Fibroblast of the aortic adventitia (primary cell): ENCODE results near the gene UBR2. TPM values are rescaled to one million over a fixed set of nuclear protein-coding genes. Genes with fewer than 3 reads are reported as not detected.

Experiments
- DNase-seq: peaks from one replicate; pipeline ENCODE4 v3.0.0-alpha.2; 2010; ENCODE audit warnings: low read depth
- H3K4me3 ChIP-seq: 2 replicates; pipeline ENCODE4 v1.5.1; 2011; ENCODE audit warnings: low read depth, mild to moderate bottlenecking, control low read depth, low read length, moderate library complexity
- total RNA-seq: library from RNA; depleted of rRNA; stranded (reverse); fragments of >200 nt; gene quantifications from 2 replicates; pipeline ENCODE4 v1.2.3, GENCODE V29; 2012; ENCODE audit warnings: low replicate concordance
- TF ChIP-seq, protein P1 (sequence below): IDR thresholded peaks from 2 replicates; pipeline ENCODE4 v1.5.1; 2011; ENCODE audit warnings: mild to moderate bottlenecking, low read length, control low read depth, inconsistent platforms; ENCODE audit not compliant: insufficient read depth

UBR2 gene
- total RNA-seq, 1 donor: 35.9 TPM

DNA sequence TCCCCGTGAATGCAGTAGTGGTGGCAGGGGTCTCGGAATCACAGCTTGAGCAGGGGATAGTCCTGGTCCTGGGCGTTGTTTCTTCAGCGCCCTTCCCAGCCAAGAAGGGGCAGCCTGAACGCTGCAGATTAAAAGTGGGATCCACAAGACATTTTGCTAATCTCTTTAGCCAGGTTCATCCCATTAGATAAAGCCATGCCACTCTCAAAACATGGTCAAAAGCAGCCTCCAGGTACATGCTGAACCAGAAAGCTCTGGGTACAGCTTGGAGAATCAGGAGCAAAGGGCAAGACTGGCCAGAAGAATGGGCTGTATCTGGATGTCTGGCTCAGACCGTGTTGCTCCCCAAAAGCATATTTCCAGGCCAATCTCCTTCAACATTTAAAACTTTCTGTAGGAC lies 158.7 kb downstream of the UBR2 start, which contains the start of gene PRPH2:
TSS of gene PRPH2 (minus strand) at position 101 of the 400 bp plus-strand sequence. CDS start 263 bp downstream, outside the sequence.
- TF ChIP-seq, protein P1, sequence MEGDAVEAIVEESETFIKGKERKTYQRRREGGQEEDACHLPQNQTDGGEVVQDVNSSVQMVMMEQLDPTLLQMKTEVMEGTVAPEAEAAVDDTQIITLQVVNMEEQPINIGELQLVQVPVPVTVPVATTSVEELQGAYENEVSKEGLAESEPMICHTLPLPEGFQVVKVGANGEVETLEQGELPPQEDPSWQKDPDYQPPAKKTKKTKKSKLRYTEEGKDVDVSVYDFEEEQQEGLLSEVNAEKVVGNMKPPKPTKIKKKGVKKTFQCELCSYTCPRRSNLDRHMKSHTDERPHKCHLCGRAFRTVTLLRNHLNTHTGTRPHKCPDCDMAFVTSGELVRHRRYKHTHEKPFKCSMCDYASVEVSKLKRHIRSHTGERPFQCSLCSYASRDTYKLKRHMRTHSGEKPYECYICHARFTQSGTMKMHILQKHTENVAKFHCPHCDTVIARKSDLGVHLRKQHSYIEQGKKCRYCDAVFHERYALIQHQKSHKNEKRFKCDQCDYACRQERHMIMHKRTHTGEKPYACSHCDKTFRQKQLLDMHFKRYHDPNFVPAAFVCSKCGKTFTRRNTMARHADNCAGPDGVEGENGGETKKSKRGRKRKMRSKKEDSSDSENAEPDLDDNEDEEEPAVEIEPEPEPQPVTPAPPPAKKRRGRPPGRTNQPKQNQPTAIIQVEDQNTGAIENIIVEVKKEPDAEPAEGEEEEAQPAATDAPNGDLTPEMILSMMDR: no peak
- H3K4me3 ChIP-seq: no peak within 1 kb of the TSS
- no peak for DNase-seq

DNA sequence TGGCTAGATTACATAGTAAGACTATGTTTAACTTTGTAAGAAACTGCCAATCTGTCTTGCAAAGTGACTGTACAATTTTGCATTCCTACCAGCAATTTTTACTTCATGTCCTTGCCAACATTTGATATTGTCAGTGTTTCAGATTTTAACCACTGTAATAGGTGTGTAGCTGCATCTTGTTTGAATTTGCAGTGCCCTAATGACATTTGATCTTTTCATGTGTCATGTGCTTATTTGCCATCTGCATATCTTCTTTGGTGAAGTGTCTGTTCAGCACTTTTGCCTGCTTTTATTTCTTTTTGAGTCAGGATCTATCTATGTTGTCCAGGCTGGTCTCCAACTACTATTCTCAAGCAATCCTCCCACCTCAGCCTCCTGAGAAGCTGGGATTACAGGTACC lies 161.0 kb downstream of the UBR2 start:
- DNase-seq: no peak
- TF ChIP-seq, protein P1: no peak

DNA sequence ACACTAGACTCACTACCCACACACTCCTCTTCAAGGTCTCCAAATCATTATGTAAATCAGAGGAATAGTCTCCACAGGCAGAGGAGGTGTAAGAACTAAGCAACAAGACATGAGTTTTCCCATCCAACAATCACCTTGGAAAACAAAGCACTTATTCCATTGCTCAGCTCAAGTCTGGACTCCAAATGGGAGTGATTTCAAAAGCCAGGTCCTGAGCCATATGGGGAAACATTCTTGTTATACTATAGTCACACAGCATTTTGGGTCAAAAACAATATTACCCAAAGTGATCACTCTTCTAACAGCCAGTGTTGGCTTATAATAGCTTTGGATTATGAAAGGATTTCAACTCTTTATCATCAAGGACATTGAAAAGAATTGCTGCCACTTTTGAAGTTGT lies 162.2 kb downstream of the UBR2 start:
- DNase-seq: no peak
- TF ChIP-seq, protein P1: no peak
- no peak overlapping the region for H3K4me3 ChIP-seq

More for the DNA sequence above, 161.0 kb downstream of the UBR2 start:
- no peak overlapping the region for H3K4me3 ChIP-seq

DNA sequence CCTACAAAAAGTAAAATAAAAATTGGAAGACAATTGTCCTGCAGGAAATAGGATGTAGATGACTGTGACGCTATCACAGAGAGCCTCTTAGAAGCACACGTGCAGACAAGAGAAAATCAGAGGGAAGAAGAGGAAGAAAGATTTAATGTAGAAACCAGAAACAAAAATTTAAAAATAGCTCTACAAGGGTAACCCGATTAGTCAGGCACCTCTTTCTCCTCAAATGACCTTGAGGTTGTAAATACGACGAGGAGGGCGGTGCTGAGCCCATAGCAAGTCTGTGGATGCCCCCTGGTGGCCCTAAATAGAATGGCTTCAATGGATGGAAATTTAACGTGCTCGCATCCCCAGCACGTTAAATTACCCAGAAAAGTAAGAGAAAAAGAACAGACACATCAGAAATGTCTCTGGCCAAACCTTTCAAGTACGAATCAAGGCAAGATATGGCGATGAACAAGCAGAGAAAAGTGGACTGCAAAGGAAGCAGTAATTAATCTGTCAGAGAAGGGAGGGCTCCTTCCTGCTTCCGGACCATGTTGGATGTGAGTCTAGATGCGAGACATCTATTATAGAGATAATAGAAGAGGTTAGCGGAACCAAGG lies 162.8 kb downstream of the UBR2 start:
- peak; percentile 94 for DNase-seq
- TF ChIP-seq, protein P1: peak; percentile 88
- peak overlapping the region; percentile 41 for H3K4me3 ChIP-seq

DNA sequence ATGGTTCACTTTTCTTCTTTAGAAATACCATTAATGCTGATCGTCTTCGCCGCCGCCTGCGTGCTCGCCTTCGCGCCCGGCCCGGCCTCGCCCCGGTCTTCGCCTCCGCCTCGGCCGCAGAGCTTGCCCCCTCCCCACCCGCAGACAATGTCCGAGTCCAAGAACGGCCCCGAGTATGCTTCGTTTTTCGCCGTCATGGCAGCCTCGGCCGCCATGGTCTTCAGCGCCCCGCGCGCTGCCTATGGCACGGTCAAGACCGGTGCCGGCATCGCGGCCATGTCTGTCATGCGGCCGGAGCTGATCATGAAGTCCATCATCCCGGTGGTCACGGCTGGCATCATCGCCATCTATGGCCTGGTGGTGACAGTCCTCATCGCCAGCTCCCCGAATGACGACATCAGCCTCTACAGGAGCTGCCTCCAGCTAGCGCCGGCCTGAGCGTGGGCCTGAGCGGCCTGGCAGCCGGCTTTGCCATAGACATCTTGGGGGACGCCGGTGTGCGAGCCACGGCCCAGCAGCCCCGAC lies 163.3 kb downstream of the UBR2 start:
- TF ChIP-seq, protein P1: no peak
- DNase-seq: no peak
- H3K4me3 ChIP-seq: no peak overlapping the region

DNA sequence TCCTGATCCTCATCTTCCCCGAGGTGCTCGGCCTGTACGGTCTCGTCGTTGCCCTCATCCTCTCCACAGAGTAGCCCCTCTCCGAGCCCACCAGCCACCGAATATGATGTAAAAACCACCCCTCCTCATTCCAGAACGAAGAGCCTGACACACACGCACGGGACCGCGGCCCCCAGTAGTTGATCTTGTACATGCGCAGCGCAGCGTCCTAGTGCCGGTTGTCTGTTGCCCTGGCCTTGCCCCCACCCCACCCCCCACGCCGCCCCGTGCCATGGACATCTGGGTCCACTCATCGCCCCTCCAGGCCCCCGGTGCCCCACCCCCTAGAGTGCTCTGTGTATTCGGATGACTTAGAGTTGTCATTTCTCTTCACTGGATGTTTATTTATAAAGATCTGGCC lies 163.8 kb downstream of the UBR2 start:
- TF ChIP-seq, protein P1: no peak
- no peak overlapping the region for H3K4me3 ChIP-seq
- no peak for DNase-seq
